Measurements from ENCODE around the gene SH3BP1.
A peak's percentile ranks its signal among the peaks of the same experiment; 100 is the strongest.

Gene SH3BP1

DNA sequence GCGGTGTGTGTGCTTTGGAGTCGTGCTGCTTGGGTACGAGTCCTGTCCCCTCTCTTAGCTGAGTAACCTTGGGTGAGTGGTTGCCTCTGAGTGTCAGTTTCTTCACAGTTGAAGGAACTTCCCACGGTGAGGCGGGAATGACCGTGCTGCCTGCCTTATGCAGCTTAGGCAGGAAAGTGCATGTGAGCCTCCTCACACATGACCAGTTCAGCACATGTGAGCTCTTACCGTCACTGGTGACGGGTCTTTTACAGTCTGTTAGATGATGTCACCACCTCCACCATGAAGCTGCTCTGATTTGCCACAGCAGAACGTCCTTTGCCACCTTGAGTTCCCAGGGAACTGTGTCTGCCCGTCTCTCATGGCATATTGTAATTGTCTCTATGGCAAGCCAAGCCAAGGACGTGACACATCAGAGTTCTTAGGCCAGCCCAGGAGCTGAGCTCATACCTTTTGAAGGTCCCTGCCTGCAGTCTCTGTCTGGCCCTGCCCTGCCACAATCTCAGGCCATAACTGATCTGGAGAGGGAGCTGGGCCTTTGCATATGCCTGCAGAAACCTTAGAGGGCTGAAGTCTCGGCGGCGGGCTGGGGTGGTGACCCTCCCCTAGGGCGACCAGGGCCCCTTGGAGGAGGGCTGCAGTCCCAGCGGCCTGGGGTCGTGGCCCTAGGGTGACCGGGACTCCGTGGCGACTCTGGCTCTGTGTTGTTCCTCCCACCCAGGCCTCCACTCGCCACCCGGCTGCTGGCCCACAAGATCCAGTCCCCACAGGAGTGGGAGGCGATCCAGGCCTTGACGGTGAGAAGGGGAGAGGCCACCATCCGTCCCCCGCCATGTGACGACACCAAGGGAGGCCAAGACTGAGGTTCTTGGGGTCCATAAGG is 23.0 kb upstream of the SH3BP1 start:
- DNase-seq: no peak

DNA sequence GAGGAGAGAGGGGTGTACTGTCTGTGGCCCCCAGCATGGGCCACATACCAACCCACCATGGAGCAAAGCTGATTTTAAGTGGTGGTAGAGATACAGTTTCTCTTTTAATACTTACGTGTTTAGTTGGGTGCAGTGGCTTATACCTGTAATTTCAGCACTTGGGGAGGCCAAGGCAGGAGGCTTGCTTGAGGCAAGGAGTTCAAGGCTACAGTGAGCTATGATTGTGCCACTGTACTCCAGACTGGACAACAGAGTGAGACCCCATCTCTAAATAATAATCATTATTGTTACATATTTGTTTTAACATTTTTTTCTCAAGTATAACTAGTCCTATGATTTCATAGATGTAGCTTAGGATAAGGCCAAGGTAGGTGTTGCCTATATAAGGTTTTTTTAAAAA is 22.0 kb upstream of the SH3BP1 start:
- DNase-seq: no peak

DNA sequence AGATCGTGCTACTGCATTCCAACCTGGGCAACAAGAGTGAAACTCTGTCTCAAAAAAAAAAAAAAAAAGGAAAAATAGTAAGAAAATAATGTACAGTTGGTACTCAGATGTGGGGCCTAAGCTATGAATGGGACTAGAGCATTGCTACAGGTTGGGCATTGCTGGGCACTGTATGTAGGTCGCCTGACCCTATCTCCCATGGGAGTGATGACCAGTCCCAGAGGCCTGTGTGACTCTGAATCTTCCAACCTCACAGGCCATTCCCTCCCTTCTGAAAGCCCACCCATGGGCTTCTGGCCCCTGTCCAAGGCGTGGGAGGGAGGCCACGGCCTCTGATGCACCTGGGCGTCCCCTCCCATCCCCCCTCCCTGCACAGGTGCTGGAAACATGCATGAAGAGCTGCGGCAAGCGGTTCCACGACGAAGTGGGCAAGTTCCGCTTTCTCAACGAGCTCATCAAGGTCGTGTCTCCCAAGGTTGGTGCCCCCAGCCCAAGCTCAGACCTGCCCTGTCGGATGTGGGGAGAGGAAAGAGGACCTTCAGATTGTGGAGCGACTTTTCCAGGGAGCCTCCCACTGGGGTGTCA is 21.3 kb upstream of the SH3BP1 start:
- DNase-seq: no peak

DNA sequence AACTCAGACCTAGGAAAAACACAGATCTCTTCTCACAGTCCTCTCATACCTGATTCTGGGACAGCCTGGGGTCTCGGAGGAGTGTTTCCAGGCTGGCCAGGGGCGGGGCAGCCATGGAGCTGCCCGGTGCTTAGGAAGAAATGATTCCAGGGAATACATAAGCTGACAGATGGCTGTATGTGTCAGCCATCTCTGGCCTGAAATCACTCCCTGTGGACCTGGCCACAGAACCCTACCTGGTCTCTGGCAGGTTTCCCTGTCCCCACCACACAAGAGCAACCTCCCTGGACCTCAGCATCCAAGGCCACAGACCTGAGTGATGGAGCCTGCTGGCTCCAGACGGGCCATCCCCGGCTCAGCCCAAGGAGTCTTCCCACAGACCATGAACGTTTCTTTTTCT is 20.8 kb upstream of the SH3BP1 start:
- DNase-seq: no peak

DNA sequence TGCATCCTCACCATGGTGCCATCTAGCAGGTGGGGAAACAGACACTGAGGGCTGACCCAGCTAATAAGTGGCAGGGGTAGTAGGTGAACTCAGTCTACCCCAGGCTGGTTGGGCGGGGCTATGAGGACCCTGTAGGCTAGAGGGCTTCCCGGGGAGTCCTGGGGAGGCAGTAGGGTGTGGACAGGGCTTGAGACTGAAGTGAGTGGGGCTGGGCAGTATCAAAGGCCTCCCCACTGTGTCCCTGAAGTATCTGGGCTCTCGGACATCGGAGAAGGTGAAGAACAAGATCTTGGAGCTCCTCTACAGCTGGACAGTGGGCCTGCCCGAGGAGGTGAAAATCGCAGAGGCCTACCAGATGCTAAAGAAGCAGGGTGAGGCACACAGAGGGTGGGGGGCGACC is 19.5 kb upstream of the SH3BP1 start:
- DNase-seq: no peak

DNA sequence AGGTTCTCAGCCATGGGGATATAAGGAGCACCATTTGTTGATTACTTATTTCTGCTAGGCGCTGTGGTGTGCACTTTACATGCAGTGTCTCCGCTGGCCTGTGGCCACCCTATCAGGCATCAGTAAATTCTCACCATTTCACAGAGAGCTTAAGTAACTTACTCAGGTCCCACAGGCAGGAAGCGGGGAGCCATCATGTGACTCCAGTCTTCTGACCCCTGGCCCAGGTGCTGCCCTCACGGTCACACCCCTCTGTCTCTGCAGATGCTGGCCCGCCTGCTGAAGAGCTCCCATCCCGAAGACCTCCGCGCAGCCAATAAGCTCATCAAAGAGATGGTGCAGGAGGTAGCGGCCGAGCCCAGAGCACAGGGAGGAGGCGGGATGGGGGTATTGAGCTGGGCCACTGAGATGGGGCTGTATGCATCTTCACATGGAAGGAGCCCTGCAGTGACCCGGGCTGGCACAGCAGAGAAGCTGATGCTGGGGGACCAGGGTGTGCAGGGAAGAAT is 18.1 kb upstream of the SH3BP1 start:
- no peak for DNase-seq

DNA sequence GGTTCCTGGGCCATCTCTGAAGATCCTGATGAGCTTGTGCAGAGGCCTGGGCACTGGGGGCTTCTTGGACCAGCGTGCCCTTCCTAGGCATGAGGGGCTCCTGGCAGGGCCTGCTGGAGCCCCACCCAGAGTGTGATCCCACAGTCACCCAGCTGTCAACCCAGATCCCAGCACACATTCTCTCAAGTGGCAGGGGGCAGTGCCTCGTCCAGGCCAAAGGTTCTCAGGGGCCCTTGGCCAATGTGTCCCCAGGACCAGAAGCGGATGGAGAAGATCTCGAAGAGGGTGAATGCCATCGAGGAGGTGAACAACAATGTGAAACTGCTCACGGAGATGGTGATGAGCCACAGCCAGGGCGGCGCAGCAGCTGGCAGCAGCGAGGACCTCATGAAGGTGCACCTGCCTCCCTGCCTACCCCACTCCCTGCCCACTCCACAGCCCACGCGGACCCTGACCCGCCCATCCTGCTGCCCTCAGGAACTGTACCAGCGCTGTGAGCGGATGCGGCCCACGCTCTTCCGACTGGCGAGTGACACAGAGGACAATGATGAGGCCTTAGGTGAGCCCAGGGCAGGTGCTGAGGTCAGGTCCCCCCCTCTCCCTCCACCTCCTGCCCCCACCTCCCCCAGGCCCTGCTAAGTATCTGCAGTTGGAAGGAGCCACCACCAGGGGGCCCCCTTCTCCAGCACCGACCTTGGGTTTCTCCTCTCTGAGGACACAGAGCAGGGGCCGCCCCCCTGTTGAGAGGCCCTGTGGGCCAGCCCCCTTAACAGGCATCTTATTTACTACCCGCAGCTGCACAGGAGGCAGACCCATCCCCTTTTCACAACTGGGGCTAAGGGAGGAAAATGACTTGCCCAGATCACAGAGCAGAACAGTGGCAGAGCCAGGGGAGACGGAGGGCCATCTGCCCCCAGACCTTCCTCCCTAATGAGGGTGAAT is 16.1 kb upstream of the SH3BP1 start:
- peak; percentile 66 for DNase-seq

DNA sequence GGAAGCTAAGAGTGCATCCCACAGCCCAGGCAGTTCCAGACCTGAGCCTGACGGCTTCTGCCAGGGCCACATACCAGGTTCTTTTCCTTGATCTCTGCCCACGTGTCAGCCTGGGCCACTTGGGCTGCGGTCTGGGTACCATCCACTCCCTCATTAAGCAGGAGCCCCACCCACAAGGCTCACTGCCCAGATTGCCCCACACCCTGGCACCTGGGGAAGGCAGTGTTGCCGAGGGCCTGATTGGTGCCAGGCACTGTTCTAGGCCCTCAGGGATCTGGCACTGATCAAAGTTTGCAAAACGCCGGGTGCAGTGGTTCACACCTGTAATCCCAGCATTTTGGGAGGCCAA is 15.5 kb upstream of the SH3BP1 start:
- no peak for DNase-seq

DNA sequence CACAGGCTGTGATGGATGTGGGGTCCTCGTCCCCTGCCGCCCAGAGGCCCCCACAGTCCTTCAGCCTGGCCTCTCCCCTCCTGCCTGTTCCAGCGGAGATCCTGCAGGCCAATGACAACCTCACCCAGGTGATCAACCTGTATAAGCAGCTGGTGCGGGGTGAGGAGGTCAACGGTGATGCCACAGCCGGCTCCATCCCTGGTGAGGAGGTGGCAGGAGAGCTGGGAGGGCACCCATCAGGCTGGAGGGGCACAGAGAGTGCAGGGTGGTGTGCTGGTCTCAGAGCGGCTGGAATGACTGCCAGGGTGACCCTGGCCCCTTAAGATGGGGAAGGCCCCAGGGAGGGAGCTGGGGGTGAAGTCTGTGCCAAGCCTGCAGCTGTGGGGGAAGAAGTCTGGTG is 14.6 kb upstream of the SH3BP1 start:
- no peak for DNase-seq

DNA sequence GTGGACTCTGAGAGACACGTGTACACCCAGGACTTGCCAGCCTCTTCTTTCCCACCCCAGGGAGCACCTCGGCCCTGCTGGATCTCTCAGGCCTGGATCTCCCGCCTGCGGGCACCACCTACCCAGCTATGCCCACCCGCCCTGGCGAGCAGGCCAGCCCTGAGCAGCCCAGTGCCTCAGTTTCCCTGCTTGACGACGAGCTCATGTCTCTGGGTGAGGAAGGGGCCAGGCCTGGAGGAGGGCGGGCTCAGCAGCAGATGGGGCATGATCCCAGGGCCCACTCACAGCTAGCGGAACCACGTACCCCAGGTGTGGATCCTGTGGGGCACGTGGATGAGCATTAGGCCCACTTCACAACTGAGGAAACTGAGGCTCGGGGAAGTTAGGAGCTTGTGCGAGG is 13.7 kb upstream of the SH3BP1 start:
- no peak for DNase-seq

DNA sequence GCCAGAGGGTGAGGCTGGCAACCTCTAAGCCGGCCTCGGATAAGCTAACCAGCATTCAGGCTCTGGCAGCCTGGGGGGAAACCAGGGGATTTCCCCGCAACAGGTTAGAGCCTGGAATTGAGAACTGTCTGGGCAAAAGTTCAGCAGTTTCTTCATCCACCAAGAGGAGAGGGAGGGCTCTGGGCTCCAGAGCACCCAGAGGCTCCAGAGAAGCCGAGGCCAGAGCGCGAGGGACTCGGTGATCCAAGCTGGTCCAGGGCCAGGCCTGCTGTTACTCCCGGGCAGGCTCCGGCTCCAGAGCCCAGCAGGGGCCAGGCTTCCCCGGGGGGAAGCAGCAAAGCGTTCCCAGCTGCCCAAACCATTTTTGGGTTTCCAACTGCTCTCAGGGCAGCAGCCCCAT is 13.3 kb upstream of the SH3BP1 start:
- no peak for DNase-seq

DNA sequence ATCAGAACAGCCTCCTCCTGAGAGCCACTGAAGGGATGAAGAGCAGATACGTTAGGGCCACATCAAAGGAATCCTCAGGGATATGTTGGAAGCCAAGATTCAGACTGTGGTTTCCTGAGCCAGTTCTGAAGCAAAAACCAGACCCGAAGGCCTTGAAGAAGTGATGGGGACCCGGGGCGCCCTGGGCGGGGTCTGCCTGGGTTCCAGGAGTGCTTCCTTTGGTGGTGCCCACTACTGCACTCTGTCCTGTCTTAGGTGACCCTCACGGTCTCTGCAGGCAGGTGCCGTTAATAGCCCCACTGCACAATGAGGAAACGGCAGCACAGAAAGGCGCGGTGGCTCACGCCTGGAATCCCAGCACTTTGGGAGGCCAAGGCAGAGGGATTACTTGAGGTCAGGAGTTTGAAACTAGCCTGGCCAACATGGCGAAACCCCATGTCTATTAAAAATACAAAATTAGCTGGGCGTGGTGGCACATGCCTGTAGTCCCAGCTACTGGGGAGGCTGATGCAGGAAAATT is 12.9 kb upstream of the SH3BP1 start:
- no peak for DNase-seq

DNA sequence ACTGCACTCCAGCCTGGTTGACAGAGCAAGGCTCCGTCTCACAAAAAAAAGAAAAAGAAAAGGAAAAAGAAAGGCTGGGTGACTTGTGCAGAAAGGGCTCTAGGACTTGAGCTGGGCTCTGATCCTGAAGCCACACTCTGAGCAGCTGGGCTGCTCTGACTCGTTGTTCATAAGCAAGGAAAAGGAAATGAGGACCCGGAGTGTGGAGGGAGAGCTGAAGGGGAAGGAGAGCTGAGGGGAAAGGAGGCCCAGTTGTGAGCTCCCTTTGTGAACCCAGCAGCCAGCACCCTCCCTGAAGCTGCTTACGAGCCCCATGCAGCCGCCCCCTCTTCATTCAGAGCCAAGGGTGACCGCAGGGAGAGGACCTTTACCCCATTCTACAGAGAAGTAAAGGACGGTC is 12.3 kb upstream of the SH3BP1 start:
- no peak for DNase-seq

DNA sequence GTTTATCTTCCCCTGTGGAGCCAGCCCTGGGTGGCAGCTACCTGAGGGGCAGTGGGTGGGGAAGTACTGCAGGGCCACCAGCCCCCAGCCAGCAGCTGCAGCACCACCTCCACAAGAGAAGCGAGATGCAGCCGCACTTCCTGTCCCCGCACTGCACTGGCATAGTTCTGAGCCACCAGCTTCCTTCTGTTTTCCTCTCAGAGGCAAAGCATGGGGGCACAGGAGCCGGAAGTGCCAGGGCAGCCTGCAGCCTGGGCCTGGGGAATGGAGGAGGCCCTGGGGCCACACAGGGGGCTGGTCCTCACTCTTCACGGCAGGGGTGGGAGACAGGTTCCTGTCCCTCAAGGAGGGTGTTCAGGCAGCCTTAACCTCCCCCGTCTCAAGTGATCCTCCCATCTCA is 11.9 kb upstream of the SH3BP1 start:
- no peak for DNase-seq

DNA sequence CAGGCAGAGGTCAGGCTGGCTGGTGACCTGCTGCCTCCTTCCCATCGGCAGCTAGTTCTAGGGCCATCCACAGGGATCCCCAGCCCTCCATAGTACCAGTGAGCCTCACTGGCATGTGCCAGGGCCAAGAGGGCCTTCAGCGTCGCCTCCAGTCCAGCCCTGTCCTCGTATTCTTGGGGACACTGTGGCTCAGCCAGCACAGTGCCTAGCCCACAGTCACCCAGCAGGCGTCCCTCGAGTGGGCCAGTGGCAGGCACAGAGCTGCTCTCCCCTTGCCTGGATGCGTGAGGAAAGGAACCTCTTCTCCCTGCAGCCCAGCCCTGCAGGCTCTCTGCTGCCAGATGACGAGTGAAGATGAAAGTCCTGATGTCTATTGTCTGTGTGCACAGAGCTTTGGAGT is 10.6 kb upstream of the SH3BP1 start:
- no peak for DNase-seq

DNA sequence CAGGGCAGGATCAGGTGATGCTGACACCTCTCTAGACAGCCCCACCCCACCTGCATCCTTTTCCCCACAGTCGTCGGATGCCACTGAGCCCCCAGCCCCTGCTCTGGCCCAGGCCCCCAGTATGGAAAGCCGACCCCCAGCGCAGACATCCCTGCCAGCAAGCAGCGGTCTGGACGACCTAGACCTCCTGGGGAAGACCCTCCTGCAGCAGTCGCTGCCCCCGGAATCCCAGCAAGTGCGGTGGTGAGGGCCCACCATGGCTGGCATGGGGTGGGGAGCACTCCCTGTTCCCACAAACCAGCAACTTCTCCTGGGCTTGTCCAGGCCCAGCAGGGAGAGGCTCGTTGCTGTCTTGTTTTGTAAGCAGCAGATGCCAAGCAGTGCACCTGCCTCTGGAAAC is 9.5 kb upstream of the SH3BP1 start:
- DNase-seq: no peak

DNA sequence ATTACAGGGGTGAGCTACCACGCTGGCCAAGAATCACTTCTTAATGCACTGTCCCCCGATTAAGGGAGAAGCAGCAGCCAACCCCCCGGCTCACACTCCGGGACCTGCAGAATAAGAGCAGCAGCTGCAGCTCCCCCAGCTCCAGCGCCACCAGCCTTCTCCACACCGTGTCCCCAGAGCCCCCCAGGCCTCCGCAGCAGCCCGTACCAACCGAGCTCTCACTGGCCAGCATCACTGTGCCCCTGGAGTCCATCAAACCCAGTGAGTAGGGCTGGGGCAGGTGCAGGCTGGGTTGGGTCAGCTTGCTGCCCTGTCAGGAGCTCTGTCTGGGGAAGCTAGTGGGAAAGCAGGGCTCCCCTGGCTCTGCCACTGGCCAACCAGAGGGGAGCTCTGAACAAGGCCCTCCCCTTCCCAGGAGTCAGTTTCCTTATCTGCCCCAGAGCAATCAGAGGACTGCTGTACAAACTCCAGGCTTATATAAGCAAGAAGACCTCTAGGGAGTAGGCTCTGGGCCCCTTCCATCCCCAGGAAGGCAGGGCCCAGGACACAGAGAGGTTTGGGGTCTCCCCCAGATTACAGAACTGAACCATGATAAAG is 8.5 kb upstream of the SH3BP1 start:
- DNase-seq: no peak

DNA sequence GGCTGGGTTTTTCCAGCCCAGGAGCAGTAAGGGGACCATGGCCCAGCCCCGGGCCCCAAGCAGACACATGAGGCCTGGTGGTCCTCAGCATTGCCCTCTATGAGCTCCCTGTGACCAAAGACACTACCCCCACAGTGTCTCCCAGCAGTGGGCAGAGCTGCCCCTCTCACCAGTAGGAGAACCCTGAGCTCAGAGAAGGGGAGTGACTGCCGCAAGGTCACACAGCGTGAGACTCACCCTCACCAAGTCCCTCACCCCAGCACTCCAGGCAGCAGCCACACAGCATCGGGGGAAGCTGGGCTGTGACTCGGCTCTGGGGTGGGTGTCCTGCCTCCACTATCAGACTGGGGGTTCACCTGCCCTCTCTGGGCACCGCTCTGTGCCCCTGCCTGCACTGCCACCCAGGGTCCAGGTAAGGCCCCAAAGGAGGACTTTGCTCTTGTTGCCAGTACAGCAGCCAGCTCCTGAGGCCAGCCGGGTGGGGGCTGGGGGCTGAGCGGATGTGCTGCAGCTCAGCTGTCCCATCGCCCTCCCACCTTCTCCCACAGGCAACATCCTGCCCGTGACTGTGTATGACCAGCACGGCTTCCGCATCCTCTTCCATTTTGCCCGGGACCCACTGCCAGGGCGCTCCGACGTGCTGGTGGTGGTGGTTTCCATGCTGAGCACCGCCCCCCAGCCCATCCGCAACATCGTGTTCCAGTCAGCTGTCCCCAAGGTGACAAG is 7.9 kb upstream of the SH3BP1 start:
- DNase-seq: no peak

DNA sequence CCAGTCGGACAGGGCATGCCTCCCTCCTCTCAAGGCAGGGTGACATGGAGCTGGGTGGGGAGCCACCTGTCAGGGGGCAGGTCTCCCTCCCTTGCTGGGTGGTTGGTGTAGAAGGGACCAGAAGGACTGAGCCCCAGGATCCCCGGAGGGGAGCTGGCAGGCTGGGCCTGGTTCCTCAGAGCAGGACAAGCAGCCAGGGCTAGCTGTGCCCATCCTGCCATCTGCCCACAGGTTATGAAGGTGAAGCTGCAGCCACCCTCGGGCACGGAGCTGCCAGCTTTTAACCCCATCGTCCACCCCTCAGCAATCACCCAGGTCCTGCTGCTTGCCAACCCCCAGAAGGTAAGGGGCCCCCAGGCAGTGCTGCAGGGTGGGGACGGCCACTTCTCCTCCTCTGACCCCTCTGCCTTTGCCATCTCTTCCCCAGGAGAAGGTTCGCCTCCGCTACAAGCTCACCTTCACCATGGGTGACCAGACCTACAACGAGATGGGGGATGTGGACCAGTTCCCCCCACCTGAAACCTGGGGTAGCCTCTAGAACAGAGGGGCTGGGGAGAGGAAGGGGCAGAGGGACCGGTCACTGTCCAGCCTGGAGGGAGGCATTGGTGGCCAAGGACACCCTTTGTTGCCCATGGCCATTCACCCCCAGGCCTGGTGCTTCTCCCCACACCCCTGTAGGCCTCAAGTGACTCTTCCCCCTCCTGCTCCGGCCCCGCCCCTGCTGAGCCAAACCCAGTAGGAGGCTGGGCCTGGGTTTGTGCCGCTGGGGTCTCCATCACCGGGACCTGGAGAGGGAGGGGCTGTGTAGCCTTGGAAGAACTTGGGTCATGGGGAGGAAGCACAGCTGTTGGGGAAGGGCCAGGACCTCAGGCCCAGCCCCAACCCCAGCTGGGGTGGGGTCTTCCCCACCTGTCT is 7.0 kb upstream of the SH3BP1 start:
- no peak for DNase-seq

DNA sequence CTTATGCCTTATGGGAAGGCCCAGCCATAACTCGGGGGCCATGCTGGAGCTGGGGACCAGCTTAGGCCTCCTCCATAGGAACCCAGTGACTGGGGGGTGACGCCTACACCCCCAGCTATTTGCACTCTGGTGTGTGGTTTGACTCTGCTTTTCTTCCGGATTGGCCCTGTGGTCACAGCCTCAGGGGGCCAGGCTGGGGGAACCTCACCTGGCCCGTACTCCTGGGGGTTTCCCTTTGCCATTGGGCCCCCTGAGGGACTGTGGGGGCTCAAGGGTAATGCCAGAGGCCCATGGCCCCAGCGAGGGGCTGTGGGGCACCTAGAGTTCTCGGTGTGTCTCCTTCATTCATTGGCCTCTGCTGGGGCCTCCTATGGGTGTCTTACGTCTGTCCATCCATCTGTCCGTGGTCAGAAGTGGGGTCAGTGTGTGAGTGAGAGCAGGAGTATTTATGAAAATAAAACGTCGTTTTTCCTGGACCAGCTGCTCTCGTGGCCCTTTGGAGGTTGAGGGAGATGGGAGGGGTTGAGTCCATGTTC is 6.3 kb upstream of the SH3BP1 start:
- no peak for DNase-seq
